ENCODE data around the gene NFATC2IP.

The NFATC2IP gene

DNA sequence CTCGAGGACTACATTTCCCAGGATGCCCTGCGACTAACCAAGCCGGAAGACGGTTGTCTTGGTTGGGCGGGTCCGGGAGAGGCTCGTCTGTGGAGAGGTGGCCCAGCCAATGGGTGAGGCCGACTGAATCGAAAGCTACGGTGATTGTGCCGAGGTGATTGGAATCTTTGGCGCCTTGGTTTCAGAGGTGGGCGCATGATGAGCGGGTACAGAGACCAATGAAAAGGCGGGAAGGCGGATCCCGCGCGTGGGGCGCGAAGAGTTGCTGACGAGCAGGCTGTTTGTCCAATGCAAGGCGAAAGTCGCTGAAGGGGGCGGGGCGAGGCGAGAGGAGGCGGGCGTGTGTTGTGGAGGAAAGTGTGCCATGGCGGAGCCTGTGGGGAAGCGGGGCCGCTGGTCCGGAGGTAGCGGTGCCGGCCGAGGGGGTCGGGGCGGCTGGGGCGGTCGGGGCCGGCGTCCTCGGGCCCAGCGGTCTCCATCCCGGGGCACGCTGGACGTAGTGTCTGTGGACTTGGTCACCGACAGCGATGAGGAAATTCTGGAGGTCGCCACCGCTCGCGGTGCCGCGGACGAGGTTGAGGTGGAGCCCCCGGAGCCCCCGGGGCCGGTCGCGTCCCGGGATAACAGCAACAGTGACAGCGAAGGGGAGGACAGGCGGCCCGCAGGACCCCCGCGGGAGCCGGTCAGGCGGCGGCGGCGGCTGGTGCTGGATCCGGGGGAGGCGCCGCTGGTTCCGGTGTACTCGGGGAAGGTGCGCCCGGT, at the start of gene NFATC2IP:
TSS of gene NFATC2IP (plus strand) at position 290 of the 762 bp plus-strand sequence. CDS start at position 365, 75 bp downstream.
- TF ChIP-seq, protein P1, sequence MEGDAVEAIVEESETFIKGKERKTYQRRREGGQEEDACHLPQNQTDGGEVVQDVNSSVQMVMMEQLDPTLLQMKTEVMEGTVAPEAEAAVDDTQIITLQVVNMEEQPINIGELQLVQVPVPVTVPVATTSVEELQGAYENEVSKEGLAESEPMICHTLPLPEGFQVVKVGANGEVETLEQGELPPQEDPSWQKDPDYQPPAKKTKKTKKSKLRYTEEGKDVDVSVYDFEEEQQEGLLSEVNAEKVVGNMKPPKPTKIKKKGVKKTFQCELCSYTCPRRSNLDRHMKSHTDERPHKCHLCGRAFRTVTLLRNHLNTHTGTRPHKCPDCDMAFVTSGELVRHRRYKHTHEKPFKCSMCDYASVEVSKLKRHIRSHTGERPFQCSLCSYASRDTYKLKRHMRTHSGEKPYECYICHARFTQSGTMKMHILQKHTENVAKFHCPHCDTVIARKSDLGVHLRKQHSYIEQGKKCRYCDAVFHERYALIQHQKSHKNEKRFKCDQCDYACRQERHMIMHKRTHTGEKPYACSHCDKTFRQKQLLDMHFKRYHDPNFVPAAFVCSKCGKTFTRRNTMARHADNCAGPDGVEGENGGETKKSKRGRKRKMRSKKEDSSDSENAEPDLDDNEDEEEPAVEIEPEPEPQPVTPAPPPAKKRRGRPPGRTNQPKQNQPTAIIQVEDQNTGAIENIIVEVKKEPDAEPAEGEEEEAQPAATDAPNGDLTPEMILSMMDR (IDR thresholded peaks at IDR 0.05; ENCODE audit: extremely low read depth, missing control alignments): no peak

DNA sequence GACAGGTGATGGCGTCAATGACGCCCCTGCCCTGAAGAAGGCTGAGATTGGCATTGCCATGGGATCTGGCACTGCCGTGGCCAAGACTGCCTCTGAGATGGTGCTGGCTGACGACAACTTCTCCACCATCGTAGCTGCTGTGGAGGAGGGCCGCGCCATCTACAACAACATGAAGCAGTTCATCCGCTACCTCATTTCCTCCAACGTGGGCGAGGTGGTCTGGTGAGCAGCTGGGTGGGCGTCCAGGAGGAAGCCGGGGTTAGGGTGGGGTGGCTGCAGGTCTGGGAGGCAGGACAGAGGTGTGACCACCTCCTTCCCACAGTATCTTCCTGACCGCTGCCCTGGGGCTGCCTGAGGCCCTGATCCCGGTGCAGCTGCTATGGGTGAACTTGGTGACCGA, 48.9 kb upstream of the NFATC2IP start:
- DNase-seq (ENCODE audit: low spot score): no peak
- TF ChIP-seq, protein P1 (IDR thresholded peaks at IDR 0.05; ENCODE audit: extremely low read depth, missing control alignments): no peak

More for the DNA sequence above, at the start of gene NFATC2IP:
- peak; percentile 99 for DNase-seq (ENCODE audit: low spot score)

DNA sequence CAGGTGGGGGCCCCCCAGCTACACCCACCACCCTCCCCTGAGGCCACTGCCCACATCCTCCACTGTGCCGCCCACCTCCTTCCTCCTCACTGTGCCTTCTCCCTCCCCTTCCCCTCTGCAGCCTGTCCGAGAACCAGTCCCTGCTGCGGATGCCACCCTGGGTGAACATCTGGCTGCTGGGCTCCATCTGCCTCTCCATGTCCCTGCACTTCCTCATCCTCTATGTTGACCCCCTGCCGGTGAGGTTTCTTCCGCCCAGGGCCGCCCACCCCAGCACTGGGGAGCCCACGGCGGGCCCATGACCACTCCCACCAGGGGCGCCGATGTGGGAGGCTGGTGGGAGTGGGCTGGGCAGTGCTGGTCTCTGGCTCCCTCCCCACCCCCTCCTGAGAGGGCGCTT, 47.8 kb upstream of the NFATC2IP start:
- TF ChIP-seq, protein P1 (IDR thresholded peaks at IDR 0.05; ENCODE audit: extremely low read depth, missing control alignments): no peak
- no peak for DNase-seq (ENCODE audit: low spot score)

DNA sequence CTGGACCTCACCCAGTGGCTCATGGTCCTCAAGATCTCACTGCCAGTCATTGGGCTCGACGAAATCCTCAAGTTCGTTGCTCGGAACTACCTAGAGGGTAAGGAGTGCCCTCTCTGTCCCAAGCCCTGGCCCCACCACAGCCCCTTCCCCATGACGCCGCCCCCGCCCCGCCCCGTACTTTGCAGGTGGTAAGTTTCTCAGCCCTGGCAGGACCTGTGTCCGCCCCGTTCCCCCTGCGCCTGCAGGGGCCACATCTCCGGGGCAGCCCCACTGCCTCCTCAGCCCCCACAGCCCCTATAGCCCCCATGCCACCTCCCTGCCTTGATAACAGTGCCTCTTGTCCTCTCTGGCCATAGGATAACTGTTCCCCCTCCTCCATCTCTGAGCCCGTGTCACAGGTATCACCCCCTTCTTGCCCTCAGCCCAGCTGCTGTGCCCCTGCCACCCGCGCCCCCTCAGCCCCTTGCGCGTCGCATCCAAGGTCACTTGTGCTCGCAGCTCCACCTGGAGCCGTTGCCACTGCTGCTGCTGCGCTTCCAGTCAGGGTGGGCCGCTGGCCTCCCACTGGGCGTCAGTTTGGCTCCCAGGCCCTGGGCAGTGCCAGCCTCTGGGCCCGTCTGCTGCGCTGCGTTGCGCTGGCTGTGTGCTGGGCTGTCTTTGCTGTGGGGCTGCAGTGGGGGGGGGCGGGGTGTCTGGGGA, 47.2 kb upstream of the NFATC2IP start:
- TF ChIP-seq, protein P1 (IDR thresholded peaks at IDR 0.05; ENCODE audit: extremely low read depth, missing control alignments): no peak
- DNase-seq (ENCODE audit: low spot score): no peak

DNA sequence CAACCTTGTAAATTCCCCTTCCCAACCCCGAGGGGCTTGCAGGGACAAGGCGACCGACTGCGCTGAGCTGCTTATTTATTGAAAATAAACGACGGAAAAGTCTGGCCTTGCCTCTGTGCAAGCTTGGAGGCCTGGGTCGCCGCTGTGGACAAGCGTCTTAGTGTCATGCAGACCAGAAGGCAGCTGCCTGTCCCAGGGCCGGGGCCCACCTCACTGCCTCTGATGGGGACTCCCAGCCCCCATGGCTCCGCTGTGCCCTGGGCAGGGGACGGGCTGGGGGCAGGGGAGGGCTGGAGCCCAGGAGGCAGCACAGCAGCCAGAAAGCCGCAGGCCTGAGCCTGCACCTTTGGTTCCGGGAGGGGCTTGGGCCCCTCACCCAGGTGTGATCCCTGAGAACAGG, 46.4 kb upstream of the NFATC2IP start:
- no peak for DNase-seq (ENCODE audit: low spot score)
- TF ChIP-seq, protein P1 (IDR thresholded peaks at IDR 0.05; ENCODE audit: extremely low read depth, missing control alignments): no peak

DNA sequence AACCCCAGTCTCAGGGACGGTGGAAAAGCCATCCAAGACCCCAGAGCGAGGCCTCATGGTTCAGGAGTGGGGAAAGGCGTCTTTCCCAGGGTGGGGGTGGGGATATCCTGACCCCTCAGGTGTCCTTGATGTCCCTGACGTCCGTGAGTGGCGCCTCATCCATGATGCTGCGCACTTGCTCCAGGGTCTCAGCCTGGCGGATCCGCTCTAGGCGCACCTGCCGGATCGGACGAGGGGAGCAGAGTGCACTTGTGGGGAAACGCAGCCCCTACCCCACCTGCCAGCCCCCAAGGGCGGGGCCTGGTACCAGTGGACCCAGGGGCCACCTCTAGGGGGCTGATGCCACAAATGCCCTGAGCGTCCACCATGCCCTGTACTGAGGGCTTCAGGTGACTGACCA, 45.9 kb upstream of the NFATC2IP start:
- TF ChIP-seq, protein P1 (IDR thresholded peaks at IDR 0.05; ENCODE audit: extremely low read depth, missing control alignments): no peak
- no peak for DNase-seq (ENCODE audit: low spot score)

DNA sequence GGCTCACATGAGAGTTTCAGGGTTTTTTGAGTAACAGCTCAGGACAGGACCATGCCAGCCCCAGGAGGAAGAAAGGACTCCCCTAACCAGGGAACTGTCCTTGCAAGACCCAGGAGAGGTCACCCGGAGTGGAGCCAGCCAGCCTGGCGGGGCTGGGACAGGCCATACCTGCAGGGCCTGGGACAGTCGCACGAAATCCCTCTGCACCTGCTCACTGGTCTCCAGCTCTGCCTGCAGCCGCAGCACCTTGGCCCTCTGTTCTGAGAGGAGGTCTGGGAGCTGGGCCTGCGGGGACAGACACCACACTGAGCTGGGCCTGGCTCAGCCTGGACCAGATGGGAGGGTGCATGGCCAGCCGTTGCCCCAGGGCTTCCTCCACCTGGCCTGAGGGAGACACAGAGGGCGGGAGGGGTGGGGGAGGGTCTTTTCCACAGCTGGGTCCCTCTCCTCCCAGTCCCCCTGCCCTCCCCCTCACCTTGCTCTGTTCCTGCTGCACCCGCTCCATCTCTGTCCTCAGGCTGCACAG, 45.4 kb upstream of the NFATC2IP start:
- TF ChIP-seq, protein P1 (IDR thresholded peaks at IDR 0.05; ENCODE audit: extremely low read depth, missing control alignments): no peak
- DNase-seq (ENCODE audit: low spot score): no peak
